ENCODE results near the gene RMRP. TPM values are rescaled to one million over a fixed set of nuclear protein-coding genes. Genes with fewer than 3 reads are reported as not detected.
A peak's percentile ranks its signal among the peaks of the same experiment; 100 is the strongest.

RMRP gene
- total and polyA plus RNA-seq, 2 of the 4 experiments (the other 2 are of a cell fraction), result 39.7 to 13,690 TPM

DNA sequence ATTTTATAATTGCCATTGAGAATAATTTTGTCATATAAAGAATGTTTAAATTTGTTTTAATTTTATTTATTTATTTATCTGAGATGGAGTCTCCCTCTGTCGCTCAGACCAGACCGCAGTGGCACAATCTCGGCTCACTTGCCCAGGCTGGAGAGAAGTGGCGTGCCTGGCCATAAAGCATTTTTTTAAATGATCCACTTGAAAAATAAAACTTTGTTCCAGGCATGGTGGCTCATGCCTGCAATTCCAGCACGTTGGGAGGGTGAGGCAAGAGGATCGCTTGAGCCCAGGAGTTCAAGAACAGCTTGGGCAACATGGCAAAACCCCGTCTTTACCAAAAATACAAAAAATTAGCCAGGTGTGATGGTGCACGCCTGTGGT lies 5.0 kb downstream of the RMRP start:
- Histone ChIP-seq H3K4ac (ENCODE audit: low read depth, low read length) (no peak overlapping the region), H3K4me3 (ENCODE audit: insufficient read depth, low read depth, low read length) (no peak overlapping the region), H2BK20ac (ENCODE audit: low read depth, low read length) (no peak overlapping the region), H2BK5ac (ENCODE audit: low read depth, low read length, poor library complexity, severe bottlenecking) (peak overlapping the region; percentile 37), H2AFZ (replicated peaks; ENCODE audit: low read length, poor library complexity) (no peak overlapping the region), H3K27me3 (ENCODE audit: control insufficient read depth, insufficient read depth, low read length) (no peaks in the 10 kb centered on the region), H3K23ac (ENCODE audit: low read depth, low read length) (no peak overlapping the region), H3K9me1 (ENCODE audit: insufficient read depth, low read length) (peaks cover 4% of the 10 kb centered on the region; the same call in 1 of the 2 replicates), H3K14ac (replicated peaks; ENCODE audit: low read depth, low read length) (no peak overlapping the region), H3K56ac (ENCODE audit: extremely low read depth, insufficient read depth, low read length) (no peak overlapping the region), H3K79me1 (ENCODE audit: low read depth in 1 of 2, low read length in 2 of 2) (no peaks in the 10 kb centered on the region), H2AK9ac (replicated peaks; ENCODE audit: low read depth, low read length, poor library complexity) (no peak overlapping the region), H2AK5ac (ENCODE audit: low read depth, low read length) (no peak overlapping the region), H2BK120ac (ENCODE audit: low read depth, low read length) (no peak overlapping the region), H4K91ac (ENCODE audit: insufficient read depth, low read depth, low read length) (no peak overlapping the region), H4K20me1 (ENCODE audit: insufficient read depth, low read length) (no peaks in the 10 kb centered on the region), H3K4me2 (ENCODE audit: low read depth, low read length) (no peak overlapping the region), H3K9me3 (ENCODE audit: control insufficient read depth, insufficient read depth, low read length) (no peaks in the 10 kb centered on the region), H3K9ac (ENCODE audit: low read depth, low read length) (no peak overlapping the region), H4K5ac (ENCODE audit: low read depth, low read length) (no peak overlapping the region), H2BK15ac (ENCODE audit: low read depth, low read length) (no peak overlapping the region), H3K4me1 (ENCODE audit: control insufficient read depth, insufficient read depth, low read length) (peaks cover 15% of the 10 kb centered on the region; the same call in 1 of the 2 replicates), H4K8ac (ENCODE audit: low read depth in 2 of 2, low read length in 2 of 2) (no peak overlapping the region), H3K36me3 (ENCODE audit: control insufficient read depth, insufficient read depth, low read length) (no peaks in the 10 kb centered on the region), H3K27ac (ENCODE audit: insufficient read depth, low read length) (peak overlapping the region; percentile 35; the same call in 1 of the 2 replicates), H3K18ac (ENCODE audit: low read depth, low read length) (no peak overlapping the region)
- CTCF ChIA-PET, result no interaction called here
- dilution Hi-C loops (cut with HindIII; ENCODE audit: low sequenced_read_pairs, unreplicated experiment) (no loop called here), in situ Hi-C loops (cut with MboI; ENCODE audit: low sequenced_read_pairs) (loop anchor here (10.0 kb wide), 1 partner anchor 148 kb away; no protein-coding TSS in a partner anchor), intact Hi-C loops (cut with micrococcal nuclease) (loop anchor here (10.0 kb wide), 2 partner anchors 162 to 168 kb away; partner anchors contain the start of genes HINT2 and SPAG8)
- BruUV-seq (replicated peaks), result no TSS peak
- ATAC-seq (ENCODE audit: low read depth), result no peak
- POLR2A ChIA-PET (ENCODE audit: unreplicated experiment), result no interaction called here
- 100% methylated on average over 1 of the region's 8 CpGs; no CpG with 5 or more reads in 1 of the 2 experiments for WGBS, 2 experiments (ENCODE audit: extremely low coverage in 2 of 2, insufficient read length in 1 of 2)
- TF ChIP-seq MAZ (IDR thresholded peaks at IDR 0.05; ENCODE audit: borderline replicate concordance, low read depth, low read length) (no peak), NFE2L2 (IDR thresholded peaks at IDR 0.05; ENCODE audit: low read depth, low read length) (no peak), FOS (IDR thresholded peaks at IDR 0.05; ENCODE audit: low read depth, low read length) (no peak), RFX5 (IDR thresholded peaks at IDR 0.05; ENCODE audit: low read depth, low read length) (no peak), RAD21 (IDR thresholded peaks at IDR 0.05; ENCODE audit: low read length) (no peak)
- TF ChIP-seq, protein P1, sequence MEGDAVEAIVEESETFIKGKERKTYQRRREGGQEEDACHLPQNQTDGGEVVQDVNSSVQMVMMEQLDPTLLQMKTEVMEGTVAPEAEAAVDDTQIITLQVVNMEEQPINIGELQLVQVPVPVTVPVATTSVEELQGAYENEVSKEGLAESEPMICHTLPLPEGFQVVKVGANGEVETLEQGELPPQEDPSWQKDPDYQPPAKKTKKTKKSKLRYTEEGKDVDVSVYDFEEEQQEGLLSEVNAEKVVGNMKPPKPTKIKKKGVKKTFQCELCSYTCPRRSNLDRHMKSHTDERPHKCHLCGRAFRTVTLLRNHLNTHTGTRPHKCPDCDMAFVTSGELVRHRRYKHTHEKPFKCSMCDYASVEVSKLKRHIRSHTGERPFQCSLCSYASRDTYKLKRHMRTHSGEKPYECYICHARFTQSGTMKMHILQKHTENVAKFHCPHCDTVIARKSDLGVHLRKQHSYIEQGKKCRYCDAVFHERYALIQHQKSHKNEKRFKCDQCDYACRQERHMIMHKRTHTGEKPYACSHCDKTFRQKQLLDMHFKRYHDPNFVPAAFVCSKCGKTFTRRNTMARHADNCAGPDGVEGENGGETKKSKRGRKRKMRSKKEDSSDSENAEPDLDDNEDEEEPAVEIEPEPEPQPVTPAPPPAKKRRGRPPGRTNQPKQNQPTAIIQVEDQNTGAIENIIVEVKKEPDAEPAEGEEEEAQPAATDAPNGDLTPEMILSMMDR (conservative IDR thresholded peaks at IDR 0.05; ENCODE audit: low read depth, low read length), result no peak
- TF ChIP-seq, protein P2, sequence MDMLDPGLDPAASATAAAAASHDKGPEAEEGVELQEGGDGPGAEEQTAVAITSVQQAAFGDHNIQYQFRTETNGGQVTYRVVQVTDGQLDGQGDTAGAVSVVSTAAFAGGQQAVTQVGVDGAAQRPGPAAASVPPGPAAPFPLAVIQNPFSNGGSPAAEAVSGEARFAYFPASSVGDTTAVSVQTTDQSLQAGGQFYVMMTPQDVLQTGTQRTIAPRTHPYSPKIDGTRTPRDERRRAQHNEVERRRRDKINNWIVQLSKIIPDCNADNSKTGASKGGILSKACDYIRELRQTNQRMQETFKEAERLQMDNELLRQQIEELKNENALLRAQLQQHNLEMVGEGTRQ (IDR thresholded peaks at IDR 0.05; ENCODE audit: low read depth, low read length), result no peak
- TF ChIP-seq, protein P3, sequence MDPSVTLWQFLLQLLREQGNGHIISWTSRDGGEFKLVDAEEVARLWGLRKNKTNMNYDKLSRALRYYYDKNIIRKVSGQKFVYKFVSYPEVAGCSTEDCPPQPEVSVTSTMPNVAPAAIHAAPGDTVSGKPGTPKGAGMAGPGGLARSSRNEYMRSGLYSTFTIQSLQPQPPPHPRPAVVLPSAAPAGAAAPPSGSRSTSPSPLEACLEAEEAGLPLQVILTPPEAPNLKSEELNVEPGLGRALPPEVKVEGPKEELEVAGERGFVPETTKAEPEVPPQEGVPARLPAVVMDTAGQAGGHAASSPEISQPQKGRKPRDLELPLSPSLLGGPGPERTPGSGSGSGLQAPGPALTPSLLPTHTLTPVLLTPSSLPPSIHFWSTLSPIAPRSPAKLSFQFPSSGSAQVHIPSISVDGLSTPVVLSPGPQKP (IDR thresholded peaks at IDR 0.05; ENCODE audit: borderline replicate concordance, low read depth, low read length), result no peak
- no peak for DNase-seq
